Endothelial cell of hepatic sinusoid (primary cell): ENCODE data around the gene FGFBP1.

Experiments used
- in situ Hi-C: cut with HindIII; loops from 2 replicates; pipeline ENCODE4 v1.10.0; 2017; ENCODE audit warnings: low sequenced_read_pairs

Gene FGFBP1

GRCh38 chr4:15938640-15939039, at the start of gene FGFBP1:
Gene FGFBP1, minus strand, starts transcription at chr4:15938740. Its CDS starts 2,108 bp downstream, at chr4:15936632.
- in situ Hi-C loops: no loop called here

DNA sequence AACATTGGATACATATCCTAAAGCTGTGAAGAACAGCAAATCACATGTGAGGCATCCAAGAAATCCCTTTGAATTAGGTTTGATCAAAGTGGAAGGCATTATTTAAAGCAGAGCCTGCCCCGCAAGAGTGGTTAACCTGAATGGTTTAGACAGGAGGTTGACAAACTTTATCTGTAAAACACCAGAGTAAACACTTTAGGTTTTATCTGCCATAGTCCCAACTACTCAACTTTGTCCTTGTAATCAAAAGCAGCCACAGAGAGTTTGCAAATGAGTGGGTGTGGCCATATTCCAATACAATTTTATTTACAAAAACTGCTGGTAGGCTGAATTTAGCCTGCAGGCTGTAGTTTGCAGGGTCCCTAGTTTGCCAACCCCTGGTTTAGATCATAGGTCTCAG, 49.7 kb upstream of the FGFBP1 start:
- in situ Hi-C loops: no loop called here

DNA sequence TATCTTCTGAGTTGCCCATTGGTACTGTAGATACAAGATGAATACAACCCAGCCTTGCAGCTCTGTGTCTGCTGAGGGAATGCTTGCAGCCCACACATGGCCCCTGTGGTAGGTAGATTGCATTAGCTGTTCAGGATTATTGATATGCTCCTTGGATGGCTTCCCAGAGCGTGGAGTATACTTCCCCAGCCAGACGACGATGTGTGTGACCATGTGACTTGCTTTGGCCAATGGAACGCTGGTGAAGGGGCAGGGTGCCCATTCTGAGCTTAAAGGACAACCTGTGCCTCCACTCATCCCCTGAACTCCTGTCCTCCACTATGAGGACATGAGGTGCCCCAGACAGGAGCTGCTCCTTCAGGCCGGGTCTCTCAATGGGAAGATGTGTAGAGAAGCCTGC, 48.4 kb upstream of the FGFBP1 start:
- in situ Hi-C loops: no loop called here

DNA sequence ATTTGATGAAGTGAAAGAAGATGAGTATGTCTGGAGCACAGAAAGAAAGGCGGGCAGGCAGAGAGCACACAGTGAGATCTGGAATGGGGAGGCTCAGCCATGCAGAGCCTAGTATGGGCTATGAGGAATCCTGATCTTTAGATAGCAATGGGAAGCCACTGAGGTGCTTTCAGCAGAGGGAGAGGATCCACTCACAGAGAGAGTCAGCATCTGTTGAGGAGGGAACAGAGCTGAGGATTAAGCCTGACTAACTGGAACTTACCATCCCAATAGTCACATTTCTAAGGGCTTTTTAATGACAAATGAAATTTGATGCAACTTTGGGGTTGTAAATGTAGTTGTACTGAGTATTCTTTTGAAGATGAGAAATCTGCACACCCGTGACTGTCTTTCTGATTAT, 45.1 kb upstream of the FGFBP1 start:
- in situ Hi-C loops: no loop called here

GRCh38 chr4:15982842-15983524, 44.4 kb upstream of the FGFBP1 start:
- in situ Hi-C loops: no loop called here

DNA sequence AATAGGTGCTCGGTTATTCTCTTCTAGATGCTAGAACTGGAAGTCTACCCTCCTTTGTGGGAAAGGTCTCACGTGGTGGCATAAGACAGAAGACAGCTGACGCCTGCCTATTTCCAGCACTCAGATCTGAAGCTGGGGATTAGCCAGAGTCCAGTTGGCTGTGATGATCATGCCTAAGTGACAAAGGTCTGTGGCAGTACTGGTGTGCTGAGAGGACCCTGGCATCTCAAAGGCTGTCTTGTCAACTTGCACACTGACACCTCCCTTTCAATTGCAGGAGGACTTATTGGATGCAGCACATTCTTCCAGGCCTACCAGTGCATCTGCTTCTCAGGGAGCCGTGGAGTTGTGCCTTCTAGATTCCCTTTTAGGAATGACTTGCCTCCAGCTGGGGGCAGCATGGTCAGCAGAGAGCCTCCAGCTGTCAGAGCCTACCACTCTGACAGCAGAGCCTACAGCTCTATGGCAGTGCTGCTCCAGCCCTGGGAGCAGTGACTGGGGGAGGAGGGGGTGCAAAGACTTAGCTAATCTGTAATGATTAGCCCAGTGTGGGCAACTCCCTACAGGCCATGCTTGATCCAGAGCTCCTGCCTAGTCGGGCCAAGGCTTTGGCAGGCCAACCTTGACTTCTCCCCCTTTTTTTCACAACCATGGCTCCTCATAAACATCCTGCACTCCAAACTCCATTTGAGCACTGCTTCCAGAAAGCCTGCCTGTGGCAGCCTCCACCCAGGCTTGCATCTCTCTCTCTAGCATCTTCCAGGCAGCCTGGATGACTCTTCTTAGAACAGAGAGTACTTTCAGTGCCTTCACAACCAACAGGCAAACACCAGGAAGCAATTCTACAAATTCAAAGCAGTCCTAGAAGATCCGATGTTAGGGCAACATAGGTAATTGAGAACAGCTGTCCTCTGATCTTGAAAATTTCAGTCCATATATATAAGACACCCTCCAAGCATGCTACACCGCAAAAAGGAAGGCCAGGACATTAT, 38.2 kb upstream of the FGFBP1 start:
- in situ Hi-C loops: no loop called here

DNA sequence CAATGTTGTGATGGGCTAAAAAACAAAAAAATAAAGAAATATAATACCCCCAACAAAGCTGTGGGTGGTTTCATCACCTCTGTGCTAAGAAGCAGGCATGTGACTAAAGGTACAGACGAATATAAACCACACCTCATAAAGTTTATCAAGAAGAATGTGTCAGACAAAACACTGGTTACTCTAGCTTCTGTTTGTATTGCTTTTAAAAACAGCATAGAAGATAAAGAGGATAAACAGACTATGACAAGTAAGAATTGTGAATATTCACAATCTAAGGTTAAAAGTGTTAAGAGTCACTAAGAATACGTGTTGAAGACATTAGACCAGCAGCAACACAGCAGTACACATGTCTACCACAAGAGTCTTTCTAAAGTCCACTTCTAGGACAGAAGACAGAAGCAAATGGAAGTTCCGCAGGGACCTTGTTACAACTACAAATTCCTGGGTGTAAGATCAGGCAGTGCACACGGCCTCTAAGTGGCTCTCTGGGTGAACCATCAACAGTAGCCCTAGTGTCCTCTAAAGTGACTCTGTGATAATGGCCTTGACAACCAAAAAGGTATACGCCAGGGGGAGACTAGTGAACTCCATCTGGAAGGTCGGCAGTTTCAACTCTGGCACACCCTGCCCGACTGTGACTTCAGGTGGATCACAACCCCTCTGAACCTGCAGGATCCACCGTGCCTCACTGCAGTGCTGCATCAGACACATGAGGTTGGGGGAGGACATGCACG, 32.7 kb upstream of the FGFBP1 start:
- in situ Hi-C loops: no loop called here

DNA sequence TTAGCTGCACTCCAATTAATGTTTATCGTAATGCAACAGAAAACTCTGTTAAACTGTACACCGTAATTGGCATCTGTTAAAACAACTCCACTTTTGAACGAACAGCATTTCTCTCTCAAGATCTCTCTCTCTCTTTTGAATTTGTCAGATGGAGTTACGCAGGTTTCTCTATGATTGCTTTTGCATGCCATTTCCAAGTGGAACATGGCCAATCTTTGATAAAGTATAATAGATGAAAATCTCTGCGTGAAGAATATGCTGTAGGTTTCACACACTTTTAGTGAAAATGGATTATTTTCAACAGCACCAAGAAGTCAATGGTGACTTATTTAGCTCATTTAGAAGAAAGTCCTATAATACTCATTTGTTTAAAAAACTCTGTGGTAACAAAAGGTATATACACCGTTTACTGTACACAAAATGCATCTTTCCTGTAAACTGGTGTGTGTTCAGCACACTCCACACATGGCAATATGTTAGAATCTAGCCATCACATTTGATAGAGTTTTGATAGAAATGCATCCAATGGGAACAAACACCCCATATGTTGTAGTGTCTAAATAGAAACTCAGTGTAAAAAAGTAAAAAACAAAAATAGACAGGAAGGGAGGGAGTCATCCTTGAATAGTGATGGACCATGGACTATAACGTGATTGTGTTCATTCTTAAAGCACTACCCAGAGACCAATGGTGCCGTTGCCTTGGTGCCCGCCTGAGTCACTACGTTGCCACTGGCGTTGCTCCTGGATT, 30.2 kb upstream of the FGFBP1 start:
- in situ Hi-C loops: no loop called here

DNA sequence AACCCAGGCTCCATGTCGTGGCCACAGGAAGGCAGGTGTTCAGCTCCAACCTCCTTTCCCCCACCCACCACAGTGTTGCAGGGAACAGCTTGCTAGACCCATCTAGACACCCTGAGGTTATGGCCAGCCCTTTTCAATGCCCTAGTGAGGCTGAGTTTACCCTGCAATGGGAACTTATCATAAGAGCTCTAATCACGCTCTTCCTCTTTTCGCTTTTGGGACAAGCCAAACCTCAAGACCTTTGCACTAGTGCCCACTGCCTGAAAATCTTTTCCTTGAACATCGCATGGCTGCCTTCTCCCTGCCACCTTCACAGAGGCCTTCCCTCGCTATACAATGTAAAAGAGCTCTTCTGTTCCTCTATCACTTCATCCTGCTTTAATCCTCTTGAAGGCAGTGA, 26.8 kb upstream of the FGFBP1 start:
- in situ Hi-C loops: no loop called here

GRCh38 chr4:15964159-15964558, 25.6 kb upstream of the FGFBP1 start:
- in situ Hi-C loops: no loop called here

GRCh38 chr4:15963576-15963975, 25.0 kb upstream of the FGFBP1 start:
- in situ Hi-C loops: no loop called here

- in situ Hi-C loops: no loop called here
Observed at GRCh38 chr4:15963001-15963451, 24.5 kb upstream of the FGFBP1 start, which contains the start of gene FGFBP2. Gene FGFBP2, minus strand, starts transcription at chr4:15963175. Its CDS starts 46 bp downstream, at chr4:15963129.

DNA sequence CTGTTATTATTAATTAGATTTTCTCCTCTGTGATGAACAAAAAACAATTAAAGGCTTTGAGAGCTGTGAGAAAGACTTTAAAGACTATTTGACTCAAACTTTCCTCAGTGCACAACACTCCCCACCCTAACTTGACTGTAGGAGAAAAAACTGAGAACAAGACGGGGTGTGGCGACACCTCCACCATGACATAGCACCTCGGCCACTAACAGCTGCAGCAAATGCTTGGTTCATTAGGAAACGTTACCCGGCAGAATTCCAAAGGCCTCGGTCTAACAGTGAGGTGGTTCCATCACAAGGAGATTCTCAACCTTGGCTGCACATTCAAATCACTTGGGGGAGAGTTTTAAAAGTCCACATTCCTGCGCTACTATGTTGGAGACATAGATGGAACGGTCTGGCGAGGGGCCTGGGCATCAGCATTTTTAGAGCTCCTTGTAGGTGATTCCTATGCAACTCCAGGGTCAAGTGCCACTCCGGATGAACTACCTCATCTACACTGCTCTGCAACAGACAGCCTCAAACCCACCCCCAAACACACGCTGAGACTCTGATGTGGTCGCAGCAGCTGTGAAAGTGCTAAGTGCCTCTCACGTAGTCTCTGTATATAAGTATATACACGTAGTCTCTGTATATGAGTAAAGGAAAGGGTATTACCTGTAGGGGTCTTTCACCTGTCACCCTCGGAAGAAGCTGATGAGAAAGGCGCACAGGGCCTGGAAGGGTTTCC, 23.4 kb upstream of the FGFBP1 start:
- in situ Hi-C loops: no loop called here

DNA sequence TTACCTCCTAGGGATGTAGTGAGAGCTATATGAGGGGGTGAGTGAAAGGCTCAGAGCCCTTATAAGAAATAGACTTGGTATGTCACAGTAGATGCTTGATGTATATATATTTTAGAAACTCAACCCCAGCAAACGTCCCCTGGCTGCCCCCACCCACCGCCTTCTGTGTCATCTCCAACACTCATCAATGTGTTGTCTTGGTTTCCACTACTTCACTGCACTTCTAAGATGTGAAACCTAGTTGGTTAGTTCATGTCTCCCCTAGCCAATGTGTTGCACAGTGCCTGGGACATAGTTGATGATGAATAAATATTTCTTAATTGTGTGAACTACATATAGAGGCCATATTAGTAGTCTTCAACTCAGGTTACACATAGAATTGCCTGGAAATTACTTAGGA, 20.0 kb upstream of the FGFBP1 start:
- in situ Hi-C loops: no loop called here

DNA sequence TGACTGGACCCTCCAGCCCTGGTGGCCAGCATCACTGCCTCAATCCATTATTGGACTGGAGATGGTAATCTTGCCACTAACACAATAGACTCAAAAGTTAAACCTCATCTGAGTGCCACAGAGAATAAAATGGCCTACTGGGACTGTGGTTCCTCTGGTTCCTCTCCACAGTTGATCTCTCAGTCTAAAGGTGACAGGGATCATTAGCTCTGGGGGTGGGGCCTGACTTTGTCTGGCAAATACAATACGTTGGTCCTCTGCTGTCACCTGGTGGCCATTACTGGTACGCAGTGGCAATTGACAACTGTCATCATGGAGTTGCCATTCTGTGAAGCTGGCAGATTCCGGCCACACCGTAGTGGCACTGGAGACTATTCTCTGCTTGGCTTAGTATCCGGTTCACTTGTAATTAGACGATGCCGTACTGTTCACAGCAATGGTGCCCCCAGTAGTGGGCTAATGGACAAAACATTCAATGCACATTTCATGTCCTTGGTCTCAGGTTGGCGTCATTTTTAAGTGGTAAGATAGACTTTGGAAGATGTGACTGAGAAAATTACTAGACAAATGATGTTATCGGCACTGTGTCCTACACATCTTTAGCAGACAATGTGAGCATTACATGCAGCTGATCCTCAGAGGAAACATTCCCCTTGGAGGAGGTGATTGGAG, 17.8 kb upstream of the FGFBP1 start:
- in situ Hi-C loops: no loop called here

GRCh38 chr4:15955670-15956069, 17.1 kb upstream of the FGFBP1 start:
- in situ Hi-C loops: no loop called here

DNA sequence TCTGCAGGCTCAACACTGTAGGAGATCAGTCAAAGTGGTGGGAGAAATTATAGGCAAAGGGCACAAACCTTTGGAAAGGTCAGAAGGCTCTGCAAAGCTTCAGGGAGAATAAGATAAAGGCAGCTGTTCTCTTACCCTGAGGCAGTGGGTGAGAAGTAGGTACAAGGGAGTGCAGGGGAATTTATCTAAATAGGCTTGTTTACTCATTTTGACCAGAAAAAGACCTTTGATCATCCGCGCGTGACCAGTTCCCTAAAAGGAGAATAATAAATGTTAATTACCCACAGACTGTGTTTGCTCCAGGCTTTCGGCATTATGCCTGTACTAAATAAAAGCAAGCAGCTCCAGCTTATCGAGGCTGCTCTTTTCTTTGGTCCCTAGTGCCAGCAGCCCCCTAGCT, 15.1 kb upstream of the FGFBP1 start:
- in situ Hi-C loops: loop anchor here (5.0 kb wide), 1 partner anchor 71 kb away; no protein-coding TSS in a partner anchor

- in situ Hi-C loops: loop anchor here (5.0 kb wide), 1 partner anchor 69 kb away; no protein-coding TSS in a partner anchor
Observed at GRCh38 chr4:15951781-15952180, 13.2 kb upstream of the FGFBP1 start.

GRCh38 chr4:15948826-15949225, 10.3 kb upstream of the FGFBP1 start:
- in situ Hi-C loops: no loop called here
